Measurements from ENCODE around the gene PCDHB3. TPM values are rescaled to one million over a fixed set of nuclear protein-coding genes. Genes with fewer than 3 reads are reported as not detected.
"Not testable (repeated sequence)": the region's sequence is repeated elsewhere in the genome, so short reads cannot be mapped to it uniquely, and the experiment has no call there.

The PCDHB3 gene
- total RNA-seq, 6 donors from 2014 or later, result 0.39 to 4.2 (median 1.7) TPM

- TF ChIP-seq CTCF (IDR thresholded peaks at IDR 0.05), result peak in 4 of 6 experiments; percentile 33 to 47 (median 40)
- no peak for TF ChIP-seq EP300 (IDR thresholded peaks at IDR 0.05)
- TF ChIP-seq POLR2A (IDR thresholded peaks at IDR 0.05), result no peak
- no peak for TF ChIP-seq POLR2AphosphoS5 (IDR thresholded peaks at IDR 0.05)
- H3K36me3 ChIP-seq, result no peaks in the 10 kb centered on the region
- H3K4me3 ChIP-seq, result peak overlapping the region; percentile 8 to 50 (median 40)
- H3K9me3 ChIP-seq, result peaks cover 0 to 11% (median 5%) of the 10 kb centered on the region in 4 donors
- peak overlapping the region in 3 of 4 donors; percentile 50 to 70 (median 54) for H3K27ac ChIP-seq
- H3K27me3 ChIP-seq, result no peaks in the 10 kb centered on the region
- H3K4me1 ChIP-seq, result peaks cover 0 to 2% (median 0%) of the 10 kb centered on the region in 4 donors
- ATAC-seq (ENCODE audit: low FRiP score in 2 of 2) (peak; percentile 83 to 88), DNase-seq (peak in 1 of 2 donors; percentile 42)
- WGBS, 2 donors, result 9 to 13% methylated on average over 21 of the region's 21 CpGs
Measured at GRCh38 chr5:141084487-141084989, 15.7 kb upstream of the PCDHB3 start.

GRCh38 chr5:141094481-141095262, 5.6 kb upstream of the PCDHB3 start, which contains the start of gene PCDHB2:
Gene PCDHB2 (plus strand): TSS chr5:141094615. CDS start chr5:141094791, 176 bp downstream.
- no peaks in the 10 kb centered on the region for H3K36me3 ChIP-seq
- H3K4me1 ChIP-seq, result no peaks in the 10 kb centered on the region
- no peak for TF ChIP-seq POLR2AphosphoS5 (IDR thresholded peaks at IDR 0.05)
- no peak for TF ChIP-seq EP300 (IDR thresholded peaks at IDR 0.05)
- no peak for TF ChIP-seq POLR2A (IDR thresholded peaks at IDR 0.05)
- peak in 4 of 6 experiments; percentile 4 to 39 (median 19) for TF ChIP-seq CTCF (IDR thresholded peaks at IDR 0.05)
- DNase-seq, result no peak
- WGBS, 2 donors, result 19 to 20% methylated on average over 29 of the region's 29 CpGs
- peak within 1 kb of the TSS in 1 of 4 donors; percentile 31 for H3K27ac ChIP-seq
- peaks cover 4 to 42% (median 20%) of the 10 kb centered on the region in 4 donors for H3K9me3 ChIP-seq
- H3K4me3 ChIP-seq, result peak within 1 kb of the TSS in 3 of 4 donors; percentile 22 to 38 (median 33)
- ATAC-seq (ENCODE audit: low FRiP score in 2 of 2), result peak in 1 of 2 donors; percentile 86
- H3K27me3 ChIP-seq, result no peaks in the 10 kb centered on the region

GRCh38 chr5:141095263-141095641, 5.0 kb upstream of the PCDHB3 start:
- Histone ChIP-seq H3K27me3 (no peaks in the 10 kb centered on the region), H3K36me3 (no peaks in the 10 kb centered on the region), H3K4me3 (peak overlapping the region in 3 of 4 donors; percentile 22 to 38 (median 33)), H3K4me1 (no peaks in the 10 kb centered on the region), H3K27ac (no peak overlapping the region), H3K9me3 (peaks cover 4 to 41% (median 24%) of the 10 kb centered on the region in 4 donors)
- no peak for ATAC-seq (ENCODE audit: low FRiP score in 2 of 2)
- 33 to 41% methylated on average over 8 to 12 of the region's 12 CpGs for WGBS, 2 donors
- DNase-seq, result no peak
- TF ChIP-seq POLR2AphosphoS5 (IDR thresholded peaks at IDR 0.05), result no peak
- TF ChIP-seq CTCF (IDR thresholded peaks at IDR 0.05), result no peak
- no peak for TF ChIP-seq POLR2A (IDR thresholded peaks at IDR 0.05)
- no peak for TF ChIP-seq EP300 (IDR thresholded peaks at IDR 0.05)

GRCh38 chr5:141096181-141096580, 4.1 kb upstream of the PCDHB3 start:
- not testable (repeated sequence) for H3K36me3 ChIP-seq; H3K4me3 ChIP-seq; ATAC-seq (ENCODE audit: low FRiP score in 2 of 2); H3K4me1 ChIP-seq; H3K27me3 ChIP-seq; H3K27ac ChIP-seq
- 40% methylated on average over 2 of the region's 46 CpGs; no CpG with 5 or more reads in 1 of the 2 donors for WGBS, 2 donors
- peaks cover 4 to 45% (median 33%) of the 10 kb centered on the region in 4 donors for H3K9me3 ChIP-seq
- DNase-seq, result peak in 1 of 2 donors; percentile 60

- peak in 1 of 2 donors; percentile 64 for DNase-seq
- H3K4me3 ChIP-seq; ATAC-seq (ENCODE audit: low FRiP score in 2 of 2); H3K27me3 ChIP-seq; H3K36me3 ChIP-seq; H3K27ac ChIP-seq; H3K4me1 ChIP-seq: not testable (repeated sequence)
- WGBS, 2 donors, result 42 to 56% methylated on average over 5 to 23 of the region's 38 CpGs
- peaks cover 4 to 49% (median 37%) of the 10 kb centered on the region in 4 donors for H3K9me3 ChIP-seq
Measured at GRCh38 chr5:141096586-141096985, 3.7 kb upstream of the PCDHB3 start.
